GM18526 (cell line): ENCODE measurements around the gene MACC1.

ENCODE experiments used
- POLR2A ChIP-seq: IDR thresholded peaks from 3 replicates; pipeline ENCODE4 v1.6.1; 2011; ENCODE audit not compliant: insufficient read length; ENCODE audit errors: extremely low read depth

Gene MACC1

DNA sequence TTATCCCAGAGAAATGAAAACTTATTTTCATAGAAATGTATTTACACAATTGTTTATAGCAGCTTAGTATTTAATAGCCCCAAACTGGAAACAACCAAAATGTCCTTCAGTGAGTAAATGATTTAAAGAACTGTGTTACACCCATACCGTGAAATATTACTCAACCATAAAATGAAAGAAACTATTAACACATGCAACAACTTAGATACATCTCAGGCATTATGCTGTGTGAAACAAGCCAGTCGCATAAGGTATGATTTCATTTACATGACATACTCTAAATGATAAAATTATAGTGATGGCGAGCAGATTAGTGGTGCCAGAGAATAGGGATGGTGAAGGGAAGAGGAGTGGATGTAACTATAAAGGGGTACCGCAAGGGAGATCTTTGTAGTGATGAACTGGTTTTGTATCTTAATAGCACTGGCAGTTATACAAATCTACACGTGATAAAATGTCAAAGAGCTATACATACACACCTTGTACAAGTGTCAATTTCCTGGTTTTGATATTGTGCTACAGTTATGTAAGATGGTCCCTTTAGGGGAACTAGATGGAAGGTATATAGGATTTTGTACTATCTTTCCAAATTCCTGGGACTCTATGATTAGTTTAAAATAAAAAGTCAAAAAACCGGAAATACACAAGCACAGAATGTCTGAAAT is 40.5 kb downstream of the MACC1 start:
- no peak for TF ChIP-seq POLR2A

DNA sequence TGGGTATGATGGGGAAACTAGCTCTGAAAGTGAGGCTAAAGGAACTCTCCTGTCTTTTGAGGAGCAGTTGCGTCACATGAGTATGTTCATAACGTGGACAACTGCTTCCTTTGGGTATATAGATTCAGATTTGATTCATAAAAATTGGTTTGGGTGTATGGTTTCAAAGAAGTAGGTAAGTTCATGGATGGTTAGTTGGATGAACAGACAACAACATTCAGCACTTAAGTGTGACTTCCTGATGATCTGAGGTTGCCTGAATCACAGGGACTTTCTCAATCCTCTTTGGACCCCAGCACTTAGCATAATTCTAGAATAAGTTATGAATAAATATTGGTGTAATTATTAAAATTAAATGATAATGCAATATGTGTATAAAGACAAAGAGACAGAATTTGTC is 43.4 kb downstream of the MACC1 start:
- no peak for TF ChIP-seq POLR2A

DNA sequence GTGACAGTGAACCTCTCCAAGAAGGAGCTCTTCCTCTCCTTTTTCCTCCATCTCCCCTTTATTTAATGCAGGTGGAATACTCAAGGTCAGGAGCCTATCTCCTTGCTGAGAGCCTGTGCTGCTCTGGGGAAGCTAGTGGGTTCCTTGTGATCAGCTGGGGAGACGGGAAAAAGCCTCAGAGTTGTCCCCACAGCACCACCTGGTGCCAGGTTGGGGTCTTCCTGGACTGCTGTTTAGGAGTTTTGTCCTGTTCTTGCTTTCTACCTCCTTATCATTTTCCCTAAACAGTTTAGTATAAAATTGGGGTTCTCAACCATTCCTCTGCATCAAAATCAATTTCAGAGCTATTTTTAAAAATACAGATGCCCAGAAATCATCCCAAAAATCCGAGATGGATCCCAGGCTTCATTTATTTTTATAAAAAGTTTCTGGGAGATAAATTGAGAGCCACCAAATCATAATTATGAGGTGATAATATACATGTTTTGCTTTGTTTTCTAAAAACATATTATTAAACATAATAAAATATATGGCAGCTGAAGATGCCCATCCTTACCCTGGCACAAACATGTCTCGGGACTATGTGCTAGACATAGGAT is 44.3 kb downstream of the MACC1 start:
- TF ChIP-seq POLR2A: no peak

DNA sequence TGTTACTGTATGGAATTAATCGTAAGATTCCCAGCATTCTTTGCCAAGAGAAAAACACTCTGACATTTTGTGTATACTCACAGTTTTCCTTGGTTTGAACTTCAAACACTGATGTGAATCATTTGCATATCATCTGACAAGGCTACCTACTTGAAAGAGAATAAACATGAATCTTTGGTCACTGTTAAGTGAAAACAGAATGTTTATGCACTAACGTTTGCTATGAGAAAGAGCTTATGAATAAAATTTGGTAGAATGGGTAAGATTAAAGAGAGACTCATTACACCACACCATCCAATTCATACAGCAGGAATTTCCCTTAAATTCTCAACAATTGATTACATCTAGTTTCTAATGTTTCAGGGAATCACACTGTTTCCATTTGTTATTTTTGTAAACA is 46.6 kb downstream of the MACC1 start:
- no peak for TF ChIP-seq POLR2A

DNA sequence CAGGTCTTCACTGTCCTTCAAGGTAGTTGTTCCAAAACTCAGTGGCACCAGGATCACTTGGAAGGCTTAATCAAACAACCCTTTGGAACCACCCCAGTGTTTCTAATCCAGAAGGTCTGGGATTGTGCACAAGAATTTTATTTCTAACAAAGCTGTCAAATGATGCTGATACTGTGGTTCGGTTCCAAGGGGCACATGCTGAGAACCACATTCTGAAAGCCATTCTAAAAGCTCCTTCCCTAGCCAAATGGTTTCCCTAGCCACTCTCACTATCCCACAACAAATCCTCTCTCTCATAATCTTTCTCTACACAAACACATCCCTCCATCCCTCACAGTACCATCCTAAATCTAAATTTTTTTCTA is 52.1 kb downstream of the MACC1 start:
- TF ChIP-seq POLR2A: no peak

DNA sequence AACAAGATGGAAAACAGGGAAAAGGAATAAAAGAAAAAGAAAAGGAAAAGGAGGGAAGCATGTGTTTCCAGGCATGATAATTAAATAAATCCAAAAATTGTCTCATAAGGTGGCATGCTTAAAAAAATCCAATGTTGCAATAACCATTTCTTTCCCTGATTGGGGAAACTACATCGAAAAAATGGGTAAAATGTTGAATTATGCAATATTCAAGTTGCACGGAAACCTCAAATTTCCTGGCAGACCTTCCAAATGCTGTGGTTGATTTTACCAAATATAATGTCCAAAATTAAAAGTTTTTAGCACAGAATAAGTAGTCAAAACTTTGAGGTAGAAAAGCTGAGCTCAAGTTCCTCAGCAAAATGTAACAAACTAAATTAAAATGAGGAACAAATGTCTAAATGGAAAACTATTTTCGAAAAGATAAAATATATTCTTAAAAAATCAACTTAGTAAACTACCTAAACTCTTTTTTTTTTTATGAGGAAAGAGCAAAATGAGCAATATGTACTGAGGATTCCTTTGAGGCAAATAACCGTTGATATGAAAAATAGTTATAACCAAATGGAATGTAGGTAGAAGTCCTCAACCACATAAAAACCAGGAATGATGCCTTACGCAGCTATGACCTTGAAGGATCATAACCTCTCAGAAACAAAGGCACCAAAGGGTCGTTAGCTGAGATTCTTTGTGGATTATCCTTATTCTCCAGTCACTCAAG is 52.6 kb downstream of the MACC1 start:
- no peak for TF ChIP-seq POLR2A

DNA sequence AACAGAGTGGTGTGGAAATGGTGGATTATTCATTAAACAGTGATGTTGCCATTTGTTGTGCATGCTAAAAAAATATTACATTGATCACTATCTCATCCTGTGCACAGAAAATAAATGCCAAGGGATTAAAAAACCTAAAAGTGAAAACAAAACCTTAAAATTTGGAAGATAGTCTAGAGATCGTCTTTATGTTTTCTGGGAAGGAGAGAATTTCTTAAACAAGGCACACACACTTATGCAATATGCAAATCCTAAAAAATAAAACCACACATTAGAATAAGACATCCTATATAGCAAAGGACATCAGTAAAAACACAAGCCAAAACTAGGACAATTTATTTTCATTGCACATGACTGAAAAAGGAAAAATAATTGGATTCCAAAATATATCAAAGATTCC is 54.5 kb downstream of the MACC1 start:
- no peak for TF ChIP-seq POLR2A

DNA sequence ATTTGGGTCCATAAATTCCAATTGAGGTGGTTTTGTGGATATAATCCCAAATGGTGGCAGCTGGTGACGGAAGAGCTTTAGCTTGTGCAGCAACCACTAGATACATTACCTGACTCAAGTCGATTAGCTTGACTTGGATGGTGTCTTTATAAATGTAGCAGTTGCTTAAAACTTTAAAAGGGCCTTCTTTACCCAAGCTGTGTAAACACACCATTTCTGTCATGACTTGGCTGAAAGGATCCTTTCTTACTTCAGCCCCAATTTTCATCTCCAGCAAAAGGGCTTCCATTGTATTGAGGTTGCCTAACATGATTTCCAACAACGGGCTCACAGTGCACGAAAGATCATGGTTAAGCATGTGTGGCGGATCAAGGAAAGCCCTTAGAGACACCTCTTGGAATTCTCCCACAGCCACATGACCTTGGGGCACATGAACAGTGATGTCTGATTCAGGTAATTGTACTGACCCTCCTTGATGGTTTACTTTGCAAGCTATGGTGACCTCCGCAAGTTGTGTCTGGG is 57.9 kb downstream of the MACC1 start:
- no peak for TF ChIP-seq POLR2A

DNA sequence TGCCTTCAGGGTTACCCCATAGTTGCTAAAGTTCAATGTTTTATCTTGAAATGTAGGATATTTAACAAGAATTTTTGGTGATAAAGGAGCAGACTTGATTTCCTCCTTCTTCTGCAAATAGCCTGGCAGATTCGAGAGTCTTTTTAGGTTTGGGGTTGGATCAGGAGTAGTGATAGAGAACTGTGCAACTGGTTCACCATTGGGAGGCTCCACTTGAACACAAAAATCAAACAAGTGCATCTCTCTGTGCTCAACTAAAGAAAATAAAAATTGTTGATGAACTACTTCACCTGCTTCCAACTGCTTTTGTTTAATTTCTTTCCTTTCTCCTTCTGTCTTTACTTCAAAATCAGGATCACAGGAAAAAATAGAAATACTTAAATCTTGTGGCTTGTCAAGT is 58.5 kb downstream of the MACC1 start:
- no peak for TF ChIP-seq POLR2A

DNA sequence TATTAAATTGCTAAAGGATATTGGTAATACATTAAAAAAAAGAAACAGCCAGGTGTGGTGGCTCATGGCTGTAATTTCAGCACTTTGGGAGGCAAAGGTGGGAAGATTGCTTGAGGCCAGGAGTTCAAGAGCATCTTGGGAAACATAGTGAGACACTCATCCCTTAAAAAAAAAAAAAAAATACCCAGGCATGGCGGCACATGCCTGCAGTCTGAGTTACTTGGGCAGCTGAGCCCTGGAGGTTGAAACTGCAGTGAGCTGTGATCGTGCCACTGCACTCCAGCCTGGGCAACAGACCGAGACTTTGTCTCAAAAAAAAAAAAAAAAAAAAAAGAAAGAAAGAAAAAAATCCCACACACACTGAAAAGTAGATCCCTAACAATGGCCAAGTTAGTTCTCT is 59.7 kb downstream of the MACC1 start:
- no peak for TF ChIP-seq POLR2A

DNA sequence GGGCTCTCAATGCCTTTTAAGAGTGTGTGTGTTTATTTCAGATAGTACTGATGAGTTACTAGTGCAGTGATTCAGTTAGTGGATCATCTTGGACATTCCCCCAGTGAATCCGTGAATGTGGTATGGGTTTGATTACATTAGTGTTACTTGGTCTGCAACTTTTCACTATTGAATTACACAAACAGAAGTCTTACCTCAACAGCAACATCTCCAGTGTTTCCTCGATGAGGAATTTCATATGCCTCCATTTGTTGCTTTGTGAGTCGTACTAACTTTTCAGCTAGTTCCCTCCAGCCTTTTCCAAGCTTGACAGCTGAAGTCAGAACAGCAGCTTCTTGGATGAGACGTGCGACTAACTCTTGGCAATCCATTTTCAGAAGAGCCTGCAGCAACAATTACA is 63.2 kb downstream of the MACC1 start:
- TF ChIP-seq POLR2A: no peak

DNA sequence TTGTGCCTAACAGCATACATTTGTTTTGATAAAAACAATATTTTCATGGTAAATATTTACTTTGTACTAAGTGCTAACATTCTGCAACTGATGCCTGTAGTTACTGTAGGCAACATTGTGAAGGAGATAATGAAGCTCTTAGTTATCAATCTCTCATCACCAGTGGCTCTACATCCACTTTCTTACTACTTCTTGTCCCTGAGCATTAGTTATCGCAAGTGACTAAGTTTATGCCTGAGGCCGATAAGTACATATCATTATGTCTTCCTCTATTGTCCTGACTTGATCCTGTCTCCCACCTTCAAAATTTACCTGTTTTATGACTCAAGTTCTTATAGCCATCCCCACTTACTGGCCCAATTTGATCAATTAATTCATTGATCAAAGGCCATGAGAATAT is 63.6 kb downstream of the MACC1 start:
- no peak for TF ChIP-seq POLR2A

DNA sequence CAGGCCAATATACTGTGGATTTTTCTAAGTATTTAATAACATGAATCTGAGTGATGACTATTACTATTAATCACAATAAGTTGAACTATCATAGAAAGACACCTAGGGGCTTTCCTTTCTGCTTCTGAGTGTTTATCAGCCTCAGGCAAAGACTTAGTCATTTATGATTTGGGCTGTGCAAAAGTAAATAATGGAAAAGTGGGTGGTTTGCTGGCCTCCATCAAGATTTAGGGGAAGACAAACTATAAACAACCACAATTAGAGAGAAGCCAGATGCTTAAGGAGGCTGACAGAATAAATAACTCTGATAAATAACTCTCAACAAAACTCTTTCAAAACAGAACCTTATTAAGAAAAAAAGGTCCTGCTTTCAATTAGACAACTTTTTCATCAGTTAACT is 64.7 kb downstream of the MACC1 start:
- no peak for TF ChIP-seq POLR2A

DNA sequence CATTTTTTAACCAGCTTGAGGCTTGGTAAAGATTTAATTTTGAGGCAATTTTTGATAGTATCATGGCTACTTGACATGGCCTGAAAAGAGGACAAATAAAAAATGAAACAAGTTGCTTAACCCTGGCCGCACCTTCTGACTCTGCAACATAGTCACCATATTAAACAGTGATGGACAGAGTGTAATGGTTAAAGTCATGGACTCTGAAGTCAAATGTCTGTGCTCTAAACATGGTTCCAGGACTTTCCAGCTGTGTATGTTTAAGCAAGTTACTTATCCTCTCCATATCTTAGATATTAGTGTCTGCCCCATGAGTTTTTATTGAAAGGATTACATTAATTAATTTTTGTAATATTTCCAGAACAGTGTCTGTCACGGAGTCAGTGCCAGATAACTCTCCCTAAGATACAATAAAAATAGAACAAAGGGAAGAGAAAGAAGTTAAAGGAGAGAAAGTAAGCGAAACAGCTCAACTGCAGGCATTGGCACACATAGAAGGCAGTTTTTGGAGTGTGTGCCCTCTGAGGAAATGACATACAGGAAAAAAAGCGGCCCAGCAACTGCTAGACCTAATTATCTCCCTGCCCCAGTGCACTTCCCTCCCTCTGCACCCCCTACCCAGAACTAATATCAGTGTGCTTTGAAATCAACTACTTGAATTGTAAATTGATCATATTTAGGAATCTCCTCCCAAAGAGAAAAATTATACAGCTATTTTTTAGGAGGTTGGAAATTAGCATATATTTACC is 65.3 kb downstream of the MACC1 start:
- no peak for TF ChIP-seq POLR2A

DNA sequence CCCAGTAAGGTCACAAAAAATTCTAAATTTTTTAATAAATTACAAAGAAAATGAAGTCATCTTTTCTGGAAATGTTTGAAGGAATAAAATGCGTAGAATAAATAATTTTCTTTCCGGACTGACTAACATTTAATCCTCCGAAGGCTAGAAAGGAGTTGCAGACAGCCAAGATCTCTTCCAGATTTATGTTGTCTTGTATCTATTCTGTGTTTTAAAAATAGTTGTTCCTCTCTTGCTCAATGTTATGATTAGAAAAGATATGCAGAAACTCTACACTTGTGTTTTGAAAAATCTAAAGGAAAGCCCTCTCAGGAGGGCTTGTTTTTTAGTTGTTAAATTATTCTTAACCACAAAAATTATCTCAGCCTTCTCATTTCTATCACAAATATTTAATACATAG is 70.7 kb downstream of the MACC1 start:
- no peak for TF ChIP-seq POLR2A

DNA sequence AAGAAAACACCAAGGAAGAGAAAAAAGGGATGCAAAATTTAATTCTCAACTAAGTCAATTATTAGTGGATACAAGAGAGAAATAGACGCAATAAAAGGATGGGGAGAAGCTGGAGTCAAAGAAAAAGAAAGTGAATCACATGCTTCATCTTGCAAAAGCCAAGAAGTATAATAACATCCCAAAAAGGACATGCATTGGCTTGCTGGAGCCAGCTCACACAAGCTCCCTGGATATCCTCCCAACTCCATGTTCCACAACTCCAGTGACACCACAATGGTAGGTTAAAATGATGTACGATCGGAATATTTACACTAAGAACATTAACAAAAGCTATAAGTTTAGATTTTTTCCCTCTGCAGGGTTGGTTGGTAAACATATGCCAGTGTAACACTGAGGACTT is 72.4 kb downstream of the MACC1 start:
- TF ChIP-seq POLR2A: no peak
